ENCODE measurements around the gene STAT5B. TPM values are rescaled to one million over a fixed set of nuclear protein-coding genes. Genes with fewer than 3 reads are reported as not detected.

STAT5B gene
- total RNA-seq, 1 experiment from 2014 or later: 7.1 TPM

DNA sequence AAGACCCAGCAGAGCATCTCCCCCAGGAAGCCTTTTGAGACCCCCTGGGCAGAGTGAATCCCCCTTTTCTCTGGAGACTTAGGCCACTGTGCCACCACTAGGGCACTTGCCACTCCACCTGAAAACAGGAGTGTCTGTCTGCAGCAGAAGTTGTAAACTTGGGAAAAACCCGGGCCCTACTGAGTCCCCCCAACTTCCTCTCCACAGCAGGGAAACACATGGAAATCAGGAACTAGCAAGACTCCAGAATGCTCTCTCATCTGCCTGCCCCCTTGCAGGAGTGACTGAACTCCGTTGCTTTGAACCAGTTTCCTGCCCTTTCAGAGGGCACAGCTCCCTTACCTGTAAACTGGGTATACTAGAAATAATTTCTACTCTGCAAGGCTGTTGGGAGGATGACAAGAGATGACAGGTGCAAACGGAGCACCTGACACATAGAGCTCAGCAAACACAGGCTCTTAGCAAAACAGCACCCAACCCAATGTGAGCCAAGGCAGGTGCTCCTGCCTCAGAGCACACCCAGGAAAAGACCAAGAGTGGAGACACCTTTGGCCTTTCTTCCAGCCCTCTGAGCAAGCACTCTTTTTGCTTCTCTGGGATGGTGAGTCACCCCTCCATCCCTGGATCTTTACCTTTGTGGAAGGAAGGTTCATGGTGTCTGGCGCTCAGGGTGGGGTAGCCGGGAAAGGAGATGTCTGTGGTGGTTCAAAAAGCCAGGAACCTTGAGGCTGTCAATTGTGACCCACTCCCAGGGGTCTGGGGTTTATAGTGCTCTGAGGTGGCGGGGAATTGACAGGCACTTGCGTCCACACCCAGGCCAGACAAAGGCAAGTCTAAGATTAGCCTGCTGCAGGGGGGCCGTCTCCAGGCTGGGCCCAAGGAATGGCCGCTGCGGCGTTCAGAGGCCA, 91.2 kb downstream of the STAT5B start, which contains the start of gene HCRT:
HCRT (minus strand) TSS at position 740 of the 908 bp plus-strand sequence; CDS start at position 653, 87 bp downstream.
- Histone ChIP-seq H3K9ac (ENCODE audit: low read length) (no peak within 1 kb of the TSS), H3K36me3 (ENCODE audit: control insufficient read depth in 1 of 2, insufficient read depth in 2 of 2, low read length in 2 of 2) (no peaks in the 10 kb centered on the region), H2AFZ (ENCODE audit: low read depth, low read length, poor library complexity, severe bottlenecking) (peak within 1 kb of the TSS; percentile 63), H3K4me1 (ENCODE audit: control insufficient read depth in 1 of 2, insufficient read depth in 2 of 2, low read length in 2 of 2) (peaks cover 14 to 27% of the 10 kb centered on the region in 2 experiments), H3K27me3 (ENCODE audit: insufficient read depth, low read length) (no peaks in the 10 kb centered on the region), H3K79me2 (ENCODE audit: insufficient read depth, low read length) (no peaks in the 10 kb centered on the region), H3K9me3 (ENCODE audit: control insufficient read depth in 1 of 2, insufficient read depth in 1 of 2, low read depth in 1 of 2, low read length in 2 of 2) (no peaks in the 10 kb centered on the region), H3K4me2 (ENCODE audit: low read length) (peak within 1 kb of the TSS; percentile 95), H3K27ac (ENCODE audit: low read depth, low read length) (no peak within 1 kb of the TSS), H3K4me3 (replicated peaks in 1 of 2; ENCODE audit: low read depth in 1 of 2, low read length in 2 of 2) (no peak within 1 kb of the TSS), H3K9me2 (ENCODE audit: insufficient read depth) (no peaks in the 10 kb centered on the region), H4K20me1 (ENCODE audit: insufficient read depth) (no peaks in the 10 kb centered on the region)
- POLR2A ChIA-PET: no interaction called here
- CTCF ChIA-PET: interaction anchor here (0.8 to 1.6 kb wide), 4 partner anchors 9 to 37 kb away, joined by 3 to 4 read pairs (median 4); partner anchors contain the start of gene GHDC
- RAD21 ChIA-PET (ENCODE audit: low non-redundant PET in 1 of 2, low total read pairs in 2 of 2, uncharacterized antibody in 2 of 2, unreplicated experiment in 2 of 2): no interaction called here
- no peak for TF ChIP-seq TCF7L2 (IDR thresholded peaks at IDR 0.05; ENCODE audit: borderline replicate concordance, extremely low read depth, insufficient read depth, insufficient read length)
- no peak for TF ChIP-seq CTCF (IDR thresholded peaks at IDR 0.05 in 2 of 3, conservative IDR thresholded peaks at IDR 0.05 in 1 of 3; ENCODE audit: borderline replicate concordance in 1 of 3, insufficient read depth in 1 of 3, low read depth in 2 of 3, low read length in 2 of 3)
- TF ChIP-seq ELF1 (IDR thresholded peaks at IDR 0.05; ENCODE audit: borderline replicate concordance, low read depth): no peak
- no peak for TF ChIP-seq REST (IDR thresholded peaks at IDR 0.05; ENCODE audit: low read depth)
- no peak for TF ChIP-seq SRF (IDR thresholded peaks at IDR 0.05; ENCODE audit: low read depth)
- no peak for TF ChIP-seq ZFX (IDR thresholded peaks at IDR 0.05)
- TF ChIP-seq ZNF274 (IDR thresholded peaks at IDR 0.05; ENCODE audit: low read depth, low read length): no peak
- no peak for TF ChIP-seq CBX3 (IDR thresholded peaks at IDR 0.05; ENCODE audit: low read depth)
- TF ChIP-seq POLR2A (IDR thresholded peaks at IDR 0.05; ENCODE audit: borderline replicate concordance, extremely low read depth, insufficient read depth, insufficient read length): no peak
- ATAC-seq (no peak), DNase-seq (ENCODE audit: low read depth, low spot score) (no peak)
- no TSS peak for BruUV-seq (replicated peaks)
- intact Hi-C loops (cut with micrococcal nuclease): no loop called here

Data from HCT116 (cell line).